ENCODE data around the gene PPP4R4.

PPP4R4 gene, protein sequence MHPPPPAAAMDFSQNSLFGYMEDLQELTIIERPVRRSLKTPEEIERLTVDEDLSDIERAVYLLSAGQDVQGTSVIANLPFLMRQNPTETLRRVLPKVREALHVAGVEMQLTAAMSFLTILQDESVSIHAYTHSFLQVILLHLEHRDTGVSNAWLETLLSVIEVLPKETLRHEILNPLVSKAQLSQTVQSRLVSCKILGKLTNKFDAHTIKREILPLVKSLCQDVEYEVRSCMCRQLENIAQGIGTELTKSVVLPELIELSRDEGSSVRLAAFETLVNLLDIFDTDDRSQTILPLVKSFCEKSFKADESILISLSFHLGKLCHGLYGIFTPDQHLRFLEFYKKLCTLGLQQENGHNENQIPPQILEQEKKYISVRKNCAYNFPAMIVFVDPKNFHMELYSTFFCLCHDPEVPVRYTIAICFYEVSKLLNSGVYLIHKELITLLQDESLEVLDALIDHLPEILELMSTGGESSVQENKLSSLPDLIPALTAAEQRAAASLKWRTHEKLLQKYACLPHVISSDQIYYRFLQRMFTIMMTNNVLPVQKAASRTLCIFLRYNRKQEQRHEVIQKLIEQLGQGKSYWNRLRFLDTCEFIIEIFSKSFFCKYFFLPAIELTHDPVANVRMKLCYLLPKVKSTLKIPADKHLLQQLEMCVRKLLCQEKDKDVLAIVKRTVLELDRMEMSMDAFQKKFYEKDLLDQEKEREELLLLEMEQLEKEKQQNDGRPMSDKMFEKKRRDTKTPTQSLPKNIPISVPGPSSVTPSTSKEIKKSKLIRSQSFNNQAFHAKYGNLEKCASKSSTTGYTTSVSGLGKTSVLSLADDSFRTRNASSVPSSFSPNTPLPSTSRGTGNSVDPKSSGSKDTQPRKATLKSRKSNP

DNA sequence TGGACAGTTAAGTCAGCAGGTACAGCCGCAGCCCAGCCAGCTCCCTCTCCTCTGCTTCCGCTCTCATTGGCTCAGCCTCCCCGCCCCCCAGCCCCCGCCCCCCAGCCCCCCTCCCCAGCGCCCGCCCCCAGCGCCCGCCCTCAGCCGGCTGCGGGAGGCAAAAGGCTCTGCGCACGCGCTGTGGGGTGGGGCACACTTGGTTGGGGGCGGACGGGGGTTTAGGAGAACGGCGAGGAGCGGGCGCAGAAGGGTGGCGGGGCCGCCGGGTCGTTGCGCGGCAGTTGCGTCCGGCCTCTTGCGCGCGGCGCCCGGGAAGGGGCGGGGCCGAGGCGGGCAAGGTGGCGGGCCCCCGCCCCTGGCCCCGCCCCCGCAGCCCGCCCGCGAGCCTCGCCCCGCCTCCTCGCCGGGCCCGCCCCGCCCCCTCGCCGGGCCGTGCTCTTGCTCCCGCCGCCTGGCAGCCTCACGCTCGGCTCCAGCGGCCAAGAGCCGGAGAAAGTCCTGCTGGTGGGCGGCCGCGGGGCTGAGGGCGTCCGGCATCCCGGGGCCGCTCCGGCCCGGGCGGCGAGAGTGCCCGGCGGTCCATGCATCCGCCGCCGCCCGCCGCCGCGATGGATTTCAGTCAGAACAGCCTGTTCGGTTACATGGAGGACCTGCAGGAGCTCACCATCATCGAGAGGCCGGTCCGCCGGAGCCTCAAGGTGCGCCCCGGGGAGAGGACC lies at the start of gene PPP4R4:
Gene PPP4R4 (plus strand): TSS at position 438 of the 719 bp plus-strand sequence. CDS start 144 bp downstream, at position 582.
- peak; percentile 81 for DNase-seq (ENCODE audit: low read depth)

DNA sequence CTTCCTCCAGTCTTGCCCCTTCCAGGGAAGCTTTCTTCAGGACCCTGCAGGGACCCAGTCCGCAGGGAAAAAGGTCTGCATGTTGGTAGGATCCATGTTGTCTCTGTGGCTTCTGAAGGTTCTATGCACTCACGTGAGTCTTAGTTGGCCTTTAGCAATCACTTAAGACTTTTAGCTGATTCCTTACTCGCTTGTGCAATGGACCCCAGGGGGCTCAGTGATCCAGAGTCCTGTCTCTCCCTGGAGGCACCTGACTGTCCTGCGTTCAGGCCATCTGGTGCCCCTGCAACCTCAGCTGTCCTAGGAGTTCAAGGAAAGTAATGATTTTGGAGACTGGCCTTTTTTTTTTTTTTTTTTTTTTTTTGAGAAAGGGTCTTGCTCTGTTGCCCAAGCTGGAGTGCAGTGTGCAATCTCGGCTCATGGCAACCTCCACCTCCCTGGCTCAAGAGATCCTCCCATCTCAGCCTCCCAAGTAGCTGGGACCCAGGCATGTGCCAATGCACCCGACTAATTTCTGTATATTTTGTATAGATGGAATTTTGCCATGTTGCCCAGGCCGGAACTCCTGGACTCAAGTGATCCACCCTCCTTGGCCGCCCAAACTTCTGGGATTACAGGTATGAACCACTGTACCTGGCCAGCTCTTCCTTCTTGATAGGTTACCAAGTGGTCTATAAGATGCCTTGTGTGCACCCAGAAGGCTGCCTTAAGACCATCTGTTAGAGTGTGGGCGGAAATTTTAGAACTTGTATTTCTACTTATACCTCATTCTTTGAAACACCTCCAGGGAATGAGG lies 49.3 kb upstream of the PPP4R4 start:
- no peak for DNase-seq (ENCODE audit: low read depth)

DNA sequence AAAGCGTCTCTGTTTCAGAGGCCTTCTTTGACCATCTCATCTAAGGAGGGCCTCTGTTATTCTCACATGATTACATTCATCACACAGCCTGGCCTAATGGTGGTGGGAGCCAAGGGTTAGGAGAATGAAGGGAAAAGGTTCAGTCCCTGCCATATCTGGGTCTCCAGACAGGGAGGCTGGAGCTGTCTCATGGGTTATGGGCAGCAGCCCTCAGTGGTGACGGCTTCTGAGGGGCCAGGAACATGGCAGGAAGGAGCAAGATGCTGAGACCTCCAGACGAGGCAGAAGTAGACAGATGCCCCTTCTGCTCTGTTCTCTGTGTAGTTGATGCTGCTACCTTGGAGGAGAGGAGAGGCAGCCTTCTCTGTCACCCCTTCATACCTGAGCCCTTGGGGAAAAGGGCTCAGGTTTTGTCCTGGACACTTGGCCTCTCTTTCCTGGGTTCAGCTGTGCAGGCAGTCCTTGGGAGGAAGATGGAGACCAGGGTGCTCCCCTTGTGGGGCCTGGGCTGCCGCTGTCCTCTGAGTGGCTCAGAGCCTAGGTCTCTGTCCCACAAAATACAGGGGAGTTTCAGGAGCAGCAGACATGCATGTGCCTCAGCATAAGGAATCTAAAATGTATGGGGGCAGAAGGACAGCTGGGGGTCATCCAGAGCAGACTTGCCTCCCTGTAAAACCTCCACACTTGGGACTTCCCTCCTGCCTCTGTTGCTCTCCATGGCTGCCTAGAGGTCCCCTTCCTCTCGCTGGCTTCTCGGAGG lies 48.3 kb upstream of the PPP4R4 start:
- no peak for DNase-seq (ENCODE audit: low read depth)

DNA sequence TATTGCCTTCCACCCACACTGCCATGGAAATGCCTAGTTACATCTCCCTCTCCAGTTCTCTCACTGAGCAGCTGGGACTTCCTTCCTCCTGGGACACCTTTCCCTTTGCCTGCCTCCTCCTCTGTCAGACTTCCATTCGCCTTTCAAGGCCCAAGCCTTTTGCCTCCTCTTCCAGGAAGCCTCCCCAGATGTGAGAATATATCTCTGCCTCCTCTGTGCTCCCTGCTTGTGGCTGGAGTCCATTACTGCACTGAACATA lies 47.8 kb upstream of the PPP4R4 start:
- DNase-seq (ENCODE audit: low read depth), result no peak

GRCh38 chr14:94126800-94127199 lies 47.3 kb upstream of the PPP4R4 start:
- DNase-seq (ENCODE audit: low read depth), result no peak

DNA sequence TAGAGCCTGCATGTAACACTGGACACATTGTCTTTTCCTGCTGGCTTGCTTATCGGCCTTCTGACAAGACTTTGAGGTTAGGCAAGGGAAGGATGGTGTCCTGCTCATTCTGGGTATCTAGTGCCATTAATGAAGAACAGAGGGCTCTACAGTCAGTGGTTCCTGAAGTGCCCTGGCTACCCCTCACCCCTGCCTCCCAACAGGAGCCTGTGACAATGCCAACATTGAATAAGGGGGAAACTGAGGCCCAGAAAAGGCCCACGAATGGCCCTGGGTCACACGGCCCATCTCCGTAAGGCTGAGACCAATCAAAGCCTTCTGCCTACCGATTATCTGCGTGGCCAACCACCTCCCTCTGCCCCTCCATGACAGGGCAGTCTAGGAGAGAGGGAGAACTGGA lies 46.8 kb upstream of the PPP4R4 start:
- no peak for DNase-seq (ENCODE audit: low read depth)

DNA sequence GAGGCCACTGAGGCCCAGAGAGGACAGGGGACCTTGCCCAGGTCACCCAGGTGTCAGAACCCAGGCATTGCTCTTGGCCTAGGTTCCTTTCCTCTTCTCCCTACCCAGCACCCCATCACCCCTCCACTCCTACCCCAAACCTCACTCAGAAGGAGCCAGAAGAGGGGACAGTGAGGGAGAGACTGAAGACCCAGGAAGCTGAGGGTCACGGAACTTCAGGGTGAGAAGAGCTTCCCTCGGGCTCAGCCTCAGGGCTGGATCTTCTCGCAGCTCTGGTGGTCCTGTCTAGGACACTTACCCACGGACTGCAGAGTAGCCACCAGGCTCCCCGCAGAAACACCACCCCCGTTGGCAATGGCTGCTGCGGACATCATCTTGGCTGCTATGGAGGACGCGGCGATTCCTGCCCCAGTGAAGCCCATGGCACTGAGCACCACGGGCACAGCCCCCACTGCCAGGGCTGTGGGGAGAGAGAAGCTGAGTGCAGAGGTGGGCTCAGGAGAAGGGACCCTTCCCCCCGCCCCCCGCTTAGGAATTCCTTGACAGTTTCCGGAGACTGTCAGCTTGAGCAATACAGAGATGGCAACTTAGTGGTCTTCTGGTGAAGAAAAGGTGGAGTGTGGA lies 45.8 kb upstream of the PPP4R4 start:
- DNase-seq (ENCODE audit: low read depth), result no peak

DNA sequence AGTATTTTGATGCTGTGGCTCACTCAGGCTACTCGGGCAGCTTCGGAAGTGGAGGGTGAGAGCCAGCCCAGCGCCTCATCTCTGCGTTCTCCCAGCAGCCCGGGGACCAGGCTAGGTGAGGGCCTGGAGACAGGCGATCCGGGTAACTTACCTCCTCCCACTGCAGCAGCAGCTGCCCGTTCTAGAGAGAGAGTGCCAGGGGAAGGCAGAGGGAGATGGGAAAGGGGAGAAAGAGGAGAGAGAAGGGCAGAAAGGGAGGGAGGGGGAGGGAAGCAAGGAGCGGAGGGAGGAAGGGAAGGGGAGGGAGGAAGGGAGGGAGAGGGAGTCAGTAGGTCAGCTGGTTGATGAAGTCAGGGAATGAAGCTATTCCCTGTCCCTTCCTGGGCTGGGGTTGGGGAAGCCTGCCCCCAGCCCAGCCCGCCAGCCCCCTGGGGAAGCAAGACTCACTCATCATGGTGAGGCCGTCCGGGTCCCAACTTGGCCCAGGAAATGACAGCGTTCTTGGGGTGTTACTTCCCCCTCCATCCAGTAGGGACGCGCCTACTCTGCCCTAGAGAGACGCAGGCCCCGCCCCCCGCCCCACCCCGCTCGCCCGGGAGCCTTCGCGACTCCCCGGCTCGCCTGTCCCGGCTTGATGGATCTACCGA lies 44.9 kb upstream of the PPP4R4 start, which contains the start of gene IFI27L2:
Gene IFI27L2 (minus strand): TSS at position 494 of the 647 bp plus-strand sequence. CDS start 40 bp downstream, at position 454.
- peak; percentile 50 for DNase-seq (ENCODE audit: low read depth)

DNA sequence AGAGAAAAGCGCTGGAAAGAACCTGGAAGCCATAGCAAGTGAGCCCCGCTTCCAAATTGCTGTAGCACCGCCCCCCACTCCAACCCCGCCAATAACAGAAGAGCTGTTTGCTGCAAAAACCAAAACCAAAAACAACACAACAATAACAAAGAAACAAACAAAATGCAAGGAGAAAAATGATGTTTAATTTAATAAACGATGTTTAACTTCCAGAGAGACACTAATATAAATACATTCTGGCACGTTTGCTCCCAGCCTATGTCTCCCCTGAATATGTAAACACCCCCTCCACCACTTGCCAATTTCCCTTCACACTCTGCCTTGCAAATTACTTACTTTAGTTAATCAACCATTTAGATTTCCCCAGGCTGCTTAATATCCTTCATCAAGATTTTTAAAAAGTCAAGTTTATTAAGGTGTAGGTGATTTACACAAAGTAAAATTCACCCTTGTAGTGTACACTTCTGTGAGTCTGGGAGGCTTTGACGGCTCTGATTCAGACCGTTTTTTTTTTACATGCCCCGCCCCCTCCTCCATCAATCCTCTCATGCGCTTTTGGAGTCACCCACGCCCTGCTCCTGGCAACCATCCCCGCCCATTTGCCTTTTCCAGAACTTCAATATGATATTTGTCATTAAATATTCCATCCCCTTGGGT lies 44.2 kb upstream of the PPP4R4 start:
- DNase-seq (ENCODE audit: low read depth), result no peak

GRCh38 chr14:94132285-94132887 lies 41.7 kb upstream of the PPP4R4 start:
- DNase-seq (ENCODE audit: low read depth), result peak; percentile 19

- no peak for DNase-seq (ENCODE audit: low read depth)
Measured at GRCh38 chr14:94135476-94135875, 38.6 kb upstream of the PPP4R4 start.

DNA sequence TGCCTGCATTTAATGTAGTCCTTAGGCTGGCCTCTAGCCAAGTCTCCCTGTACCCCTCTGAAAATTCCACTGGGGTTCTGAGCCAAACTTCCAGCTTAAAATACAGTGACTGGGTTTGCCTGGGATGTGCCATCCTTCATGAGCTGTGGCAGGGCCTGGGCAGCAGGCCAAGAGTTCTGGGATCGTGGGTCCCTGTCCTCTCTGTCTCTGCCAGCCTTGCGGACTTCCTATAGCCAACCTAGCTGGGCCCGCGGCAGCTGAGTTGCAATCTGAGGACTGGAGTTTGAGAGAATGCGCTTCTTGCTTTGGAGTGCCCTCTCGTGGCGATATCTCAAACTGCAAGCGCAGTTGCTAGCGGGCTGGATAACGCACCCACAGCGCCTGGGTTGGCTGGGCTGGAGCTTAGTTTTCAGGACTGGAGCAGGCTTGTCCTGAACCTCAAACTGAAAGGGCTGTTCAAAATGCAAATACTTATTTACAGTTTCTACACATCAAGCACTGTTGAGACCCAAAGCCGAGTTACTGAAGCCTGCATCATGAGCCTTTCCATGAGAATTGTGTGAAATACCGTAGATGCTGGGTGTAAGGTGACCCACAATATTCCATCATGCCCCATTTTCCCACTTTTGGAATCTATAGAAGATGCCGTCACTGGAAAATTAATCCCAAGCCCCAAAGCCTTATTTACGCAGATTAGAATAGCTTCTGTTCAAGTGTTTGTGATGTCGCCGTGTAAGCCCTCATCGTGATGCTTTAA lies 37.4 kb upstream of the PPP4R4 start:
- DNase-seq (ENCODE audit: low read depth), result peak; percentile 77

DNA sequence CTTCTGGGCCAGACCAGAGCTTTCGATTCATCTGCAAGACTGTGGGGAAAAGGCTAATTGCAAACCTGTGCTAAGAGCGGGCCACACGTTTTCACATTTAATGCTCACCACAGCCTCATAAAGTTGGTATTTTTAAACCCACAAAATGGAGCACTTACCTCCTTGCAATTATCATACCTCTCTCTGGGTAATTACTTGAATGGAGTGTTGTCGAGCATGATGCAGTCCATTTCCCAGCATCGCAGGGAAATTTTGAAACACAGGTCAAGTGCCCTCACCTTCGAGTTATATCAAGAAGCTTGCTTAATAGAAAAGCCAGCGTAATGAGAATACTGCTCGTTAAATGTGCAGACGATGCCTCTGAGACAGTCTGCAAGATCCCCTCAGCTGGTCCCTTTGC lies 35.9 kb upstream of the PPP4R4 start:
- no peak for DNase-seq (ENCODE audit: low read depth)

- no peak for DNase-seq (ENCODE audit: low read depth)
Measured at GRCh38 chr14:94139006-94139405, 35.1 kb upstream of the PPP4R4 start.

DNA sequence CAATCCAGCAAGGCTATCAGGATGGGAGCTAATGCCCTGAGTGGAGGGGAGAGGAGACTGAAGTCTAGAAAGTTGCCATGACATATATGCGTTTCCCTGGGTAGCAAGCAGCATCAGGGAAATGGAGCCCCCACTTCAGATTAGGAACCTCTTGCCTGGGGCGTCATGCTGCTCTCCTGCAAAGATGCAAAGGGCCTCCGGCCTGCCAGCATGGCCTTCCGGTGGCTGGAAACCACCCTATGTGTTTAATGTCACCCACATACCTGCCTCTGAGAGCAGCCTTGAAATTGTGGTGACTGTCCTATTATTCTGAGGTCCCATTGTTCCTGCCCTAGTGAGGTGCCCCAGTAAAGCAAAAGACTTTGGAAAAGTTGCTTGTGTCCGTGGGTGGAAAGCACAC lies 34.7 kb upstream of the PPP4R4 start:
- no peak for DNase-seq (ENCODE audit: low read depth)

- no peak for DNase-seq (ENCODE audit: low read depth)
Measured at GRCh38 chr14:94142247-94142646, 31.9 kb upstream of the PPP4R4 start.

DNA sequence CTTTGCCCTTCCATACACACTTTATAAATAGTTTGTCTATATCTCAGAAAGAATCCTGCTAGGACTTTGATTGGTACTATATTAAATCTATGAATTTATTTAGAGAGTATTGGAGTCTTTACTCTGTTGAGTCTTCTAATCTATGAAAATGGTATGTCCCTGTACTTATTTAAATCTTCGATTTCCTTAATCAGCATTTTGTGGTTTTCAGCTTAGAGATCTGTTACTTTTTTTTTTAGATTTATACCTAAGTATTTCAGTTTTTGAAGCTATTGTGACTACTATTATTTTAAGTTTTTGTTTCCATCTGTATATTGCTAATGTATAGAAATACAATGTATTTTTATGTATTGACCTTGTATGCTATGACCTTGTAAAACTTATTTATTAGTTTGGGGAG lies 31.3 kb upstream of the PPP4R4 start:
- no peak for DNase-seq (ENCODE audit: low read depth)

- DNase-seq (ENCODE audit: low read depth), result no peak
Measured at GRCh38 chr14:94143239-94143638, 30.9 kb upstream of the PPP4R4 start.

Data from stimulated activated CD8-positive, alpha-beta memory T cell treated with anti-CD3 and anti-CD28 coated beads, Interleukin-4, amount 100 ng/mL, for 24 hours (primary cell).